ENCODE results near the gene FERMT1. TPM values are rescaled to one million over a fixed set of nuclear protein-coding genes. Genes with fewer than 3 reads are reported as not detected.
"Not testable (repeated sequence)": the region's sequence is repeated elsewhere in the genome, so short reads cannot be mapped to it uniquely, and the experiment has no call there.

Gene FERMT1
- total RNA-seq, 1 donor from 2014 or later, result 1.1 TPM

DNA sequence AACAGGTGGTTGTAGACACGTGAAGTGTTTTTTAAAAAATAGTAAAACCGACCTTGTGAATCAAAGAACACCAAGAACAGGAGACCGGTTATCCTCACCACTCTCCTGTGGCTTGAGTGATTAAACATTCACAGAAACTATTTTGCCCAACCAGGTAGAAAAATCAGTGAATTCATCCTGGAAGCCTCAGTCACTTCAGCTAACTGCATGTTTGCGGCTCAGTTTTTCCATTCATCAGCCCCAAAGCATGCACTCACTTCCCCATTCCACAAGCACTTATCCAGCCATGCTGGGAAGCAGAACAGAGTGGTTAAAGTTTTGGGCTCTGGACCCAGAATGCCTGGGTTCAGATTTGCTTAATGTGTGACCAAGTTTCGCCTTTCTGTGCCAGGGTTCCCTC is 71.3 kb downstream of the FERMT1 start:
- intact Hi-C loops (cut with micrococcal nuclease), result no loop called here
- DNase-seq (no peak), ATAC-seq (no peak)

DNA sequence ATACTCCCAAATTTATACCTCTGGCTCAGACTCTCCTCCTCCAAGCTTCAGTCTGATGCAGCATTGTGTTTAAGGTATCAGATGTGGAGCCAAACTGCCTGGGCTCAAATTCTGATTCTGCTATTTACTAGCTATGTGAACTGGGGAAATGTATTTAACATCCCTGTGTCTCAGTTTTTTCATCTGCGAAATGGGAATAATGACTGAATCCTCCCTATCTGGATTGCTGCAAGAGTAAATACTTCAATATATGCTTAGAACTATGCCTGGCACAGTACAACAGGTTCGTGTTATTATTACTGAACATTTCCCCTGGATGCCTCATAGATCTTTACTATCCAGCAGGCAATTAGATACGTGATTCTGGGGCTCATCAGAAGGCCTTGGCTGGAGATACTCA is 74.4 kb downstream of the FERMT1 start:
- ATAC-seq, result no peak
- no peak for DNase-seq
- intact Hi-C loops (cut with micrococcal nuclease), result no loop called here

- ATAC-seq (no peak), DNase-seq (no peak)
- intact Hi-C loops (cut with micrococcal nuclease), result no loop called here
Measured at GRCh38 chr20:6046432-6046831, 76.4 kb downstream of the FERMT1 start.

GRCh38 chr20:6045566-6045965 is 77.3 kb downstream of the FERMT1 start:
- intact Hi-C loops (cut with micrococcal nuclease), result no loop called here
- DNase-seq (no peak), ATAC-seq (no peak)

DNA sequence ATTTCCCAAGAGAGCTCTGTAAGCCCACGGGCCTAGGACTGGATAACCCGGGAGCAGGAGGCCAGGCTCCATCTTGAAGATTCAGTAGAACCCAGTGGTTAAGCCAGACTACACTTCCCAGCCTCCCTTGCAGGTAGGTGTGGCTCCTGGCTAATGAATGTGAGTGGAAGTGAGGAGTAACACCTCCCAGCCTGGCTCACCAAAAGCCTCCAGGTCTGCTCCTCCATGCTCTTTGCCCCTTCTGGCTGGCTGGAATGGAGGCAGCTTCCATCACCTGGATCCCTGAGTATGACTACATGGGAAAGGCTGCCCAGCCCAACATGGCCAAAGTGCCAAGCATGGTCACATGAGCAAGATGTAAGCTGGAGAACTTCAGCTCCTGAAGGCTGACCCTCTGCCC is 78.7 kb downstream of the FERMT1 start:
- no peak for DNase-seq
- intact Hi-C loops (cut with micrococcal nuclease), result no loop called here
- ATAC-seq, result no peak

DNA sequence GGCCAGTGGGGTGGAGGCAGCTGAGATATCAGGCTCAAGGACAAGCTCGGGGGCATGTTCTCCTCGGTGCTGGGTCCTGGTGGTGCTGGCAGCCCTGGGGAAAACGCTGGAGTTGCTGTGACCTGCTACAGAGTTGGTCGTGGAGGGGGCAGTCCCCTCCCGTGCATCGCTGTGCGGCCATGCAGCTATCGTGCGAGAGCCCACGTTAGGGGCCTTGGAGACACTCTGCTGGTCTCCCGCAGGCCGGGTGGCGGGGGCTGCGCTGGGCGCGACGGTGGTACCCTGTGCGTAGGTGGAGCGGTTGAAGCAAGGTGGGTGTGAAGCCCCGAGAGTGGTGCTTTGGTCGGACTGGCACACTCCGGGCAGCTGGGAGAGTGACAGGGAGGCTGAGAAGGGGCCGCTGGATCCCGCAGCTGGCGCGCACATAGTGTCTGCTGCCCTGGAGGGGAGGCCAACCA is 81.0 kb downstream of the FERMT1 start:
- intact Hi-C loops (cut with micrococcal nuclease), result no loop called here
- DNase-seq (no peak), ATAC-seq (no peak)

GRCh38 chr20:6040958-6041807 is 81.6 kb downstream of the FERMT1 start:
- intact Hi-C loops (cut with micrococcal nuclease), result no loop called here
- DNase-seq (no peak), ATAC-seq (no peak)

GRCh38 chr20:6040540-6040939 is 82.3 kb downstream of the FERMT1 start:
- DNase-seq, result no peak
- intact Hi-C loops (cut with micrococcal nuclease), result no loop called here
- ATAC-seq, result no peak

DNA sequence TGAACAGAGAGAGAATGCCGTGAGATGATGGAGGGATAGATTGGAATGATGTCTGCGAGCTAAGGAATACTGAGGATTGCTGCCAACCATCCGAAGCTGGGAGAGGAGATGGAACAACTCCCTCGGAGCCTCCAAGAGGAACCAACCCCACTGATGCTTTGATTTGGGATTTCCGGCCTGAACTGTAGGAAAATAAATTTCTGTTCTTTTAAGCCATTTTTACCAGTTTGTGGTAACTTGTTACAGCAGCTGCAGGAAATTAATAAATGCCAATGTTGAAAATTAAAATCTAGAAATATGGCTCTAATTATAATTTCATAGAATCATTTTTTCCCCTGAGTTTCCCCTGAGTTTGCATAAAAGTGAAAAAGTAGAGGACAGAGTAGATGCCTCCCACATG is 83.1 kb downstream of the FERMT1 start:
- no peak for ATAC-seq
- intact Hi-C loops (cut with micrococcal nuclease), result no loop called here

GRCh38 chr20:6038256-6038655 is 84.6 kb downstream of the FERMT1 start:
- peak; percentile 79 for ATAC-seq
- intact Hi-C loops (cut with micrococcal nuclease), result no loop called here

More for the DNA sequence above, 83.1 kb downstream of the FERMT1 start:
- DNase-seq, result no peak

DNA sequence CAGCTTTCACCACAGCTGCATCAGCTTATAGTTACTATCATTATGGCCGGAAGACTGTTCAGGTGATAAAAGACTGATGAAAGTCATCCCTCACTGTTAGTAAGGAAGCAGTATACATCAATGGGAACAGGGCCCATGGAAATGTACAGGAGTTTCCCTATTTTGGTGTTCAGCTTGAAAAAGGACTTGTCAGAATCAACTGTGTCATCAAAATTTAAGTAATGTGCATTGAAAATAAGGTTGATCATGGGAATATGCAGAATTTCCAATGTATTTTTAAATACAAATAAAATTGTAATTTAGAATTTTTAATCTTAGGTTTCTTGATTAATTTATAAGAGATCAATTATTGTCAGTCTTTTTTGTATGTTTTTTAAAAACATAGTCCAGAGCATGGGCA is 85.7 kb downstream of the FERMT1 start:
- intact Hi-C loops (cut with micrococcal nuclease), result no loop called here
- ATAC-seq, result no peak
- DNase-seq, result no peak

More at GRCh38 chr20:6038256-6038655, 84.6 kb downstream of the FERMT1 start:
- DNase-seq, result peak; percentile 71

GRCh38 chr20:6036213-6036612 is 86.6 kb downstream of the FERMT1 start:
- intact Hi-C loops (cut with micrococcal nuclease), result no loop called here
- DNase-seq, result no peak

DNA sequence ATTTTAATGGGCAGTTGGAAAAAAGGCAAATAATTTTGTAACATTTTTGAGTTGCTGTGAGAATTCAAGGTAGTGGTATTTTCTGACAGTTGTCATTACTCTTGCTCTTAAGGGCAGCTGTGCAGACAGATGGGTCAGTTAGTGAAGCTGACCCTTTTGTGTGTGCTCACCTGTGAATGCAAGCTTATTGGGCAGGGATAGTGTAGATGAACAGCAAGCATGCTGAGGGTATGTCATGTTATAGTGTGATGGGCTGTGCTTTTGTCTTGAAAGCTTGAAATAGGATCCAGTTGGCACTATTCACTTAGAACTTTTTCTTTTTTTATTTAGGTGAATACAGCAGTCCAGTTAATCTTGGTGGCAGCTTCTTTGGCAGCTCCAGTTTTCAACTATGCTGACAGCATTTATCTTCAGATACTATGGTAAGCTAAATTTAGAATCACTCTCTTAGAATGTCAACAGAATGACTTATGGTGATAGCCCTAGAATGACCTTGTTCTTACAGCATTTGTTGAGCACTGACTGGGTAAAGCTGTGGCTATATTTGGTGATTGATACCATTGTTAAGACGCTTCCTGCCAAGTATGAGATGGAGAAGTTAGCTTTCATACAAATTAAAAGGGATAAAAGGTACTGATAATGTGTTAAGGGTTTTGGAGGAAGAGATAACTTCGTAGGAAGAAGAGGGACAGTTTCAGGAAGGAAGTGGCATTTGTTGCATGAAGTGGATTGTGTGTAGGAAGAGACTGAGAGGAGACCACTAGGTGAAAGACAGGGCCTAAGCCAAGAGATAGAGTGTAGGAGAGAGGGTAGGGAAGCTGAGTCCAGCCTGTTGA is 88.5 kb downstream of the FERMT1 start:
- peak; percentile 88 for ATAC-seq
- DNase-seq, result no peak
- intact Hi-C loops (cut with micrococcal nuclease), result no loop called here

More at GRCh38 chr20:6036213-6036612, 86.6 kb downstream of the FERMT1 start:
- ATAC-seq, result no peak

DNA sequence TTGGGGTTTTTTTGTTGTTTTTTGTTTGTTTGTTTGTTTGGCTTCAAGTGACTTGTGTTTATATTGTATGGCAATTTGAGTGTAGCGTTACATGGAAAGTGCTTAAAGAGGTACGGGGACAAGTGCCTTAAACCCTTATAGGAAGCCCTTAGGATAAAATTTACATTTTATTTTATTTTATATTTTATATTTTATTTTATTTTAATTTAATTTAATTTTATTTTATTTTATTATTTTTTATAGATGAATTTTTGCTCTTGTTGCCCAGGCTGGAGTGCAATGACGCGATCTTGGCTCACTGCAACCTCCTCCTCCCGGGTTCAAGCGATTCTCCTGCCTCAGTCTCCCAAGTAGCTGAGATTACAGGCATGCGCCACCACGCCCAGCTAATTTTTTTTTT is 89.9 kb downstream of the FERMT1 start:
- intact Hi-C loops (cut with micrococcal nuclease); DNase-seq: not testable (repeated sequence)

DNA sequence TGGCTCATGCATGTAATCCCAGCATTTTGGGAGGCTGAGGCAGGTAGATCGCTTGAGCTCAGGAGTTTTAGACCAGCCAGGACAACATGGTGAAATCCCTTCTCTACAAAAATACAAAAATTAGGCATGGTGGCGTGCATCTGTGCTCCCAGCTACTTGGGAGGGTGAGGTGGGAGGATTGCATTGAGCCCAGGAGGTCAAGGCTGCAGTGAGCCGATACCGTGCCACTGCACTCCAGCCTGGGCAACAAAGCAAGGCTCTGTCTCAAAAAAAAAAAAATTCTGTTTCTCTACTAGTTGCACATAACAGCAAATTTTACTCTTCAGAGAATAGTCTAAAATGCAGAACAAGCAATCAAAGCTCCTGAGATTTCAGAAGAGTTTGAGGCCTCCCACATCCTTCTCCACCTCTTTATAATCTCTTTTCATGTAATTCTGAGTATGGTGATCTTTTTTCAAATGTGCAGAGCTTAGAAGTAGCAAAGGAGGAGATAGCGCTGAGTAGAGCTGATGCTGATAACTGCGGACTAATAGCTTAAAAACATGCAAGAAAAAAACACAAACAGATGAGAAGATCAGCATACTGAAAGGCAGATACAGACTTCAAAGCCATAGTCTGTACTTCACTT is 92.3 kb downstream of the FERMT1 start:
- intact Hi-C loops (cut with micrococcal nuclease), result no loop called here
- no peak for ATAC-seq
- DNase-seq, result no peak

More for the DNA sequence above, 89.9 kb downstream of the FERMT1 start:
- not testable (repeated sequence) for ATAC-seq

GRCh38 chr20:6029538-6029937 is 93.3 kb downstream of the FERMT1 start:
- ATAC-seq, result no peak
- intact Hi-C loops (cut with micrococcal nuclease), result no loop called here
- DNase-seq, result no peak

- ATAC-seq (no peak), DNase-seq (no peak)
- intact Hi-C loops (cut with micrococcal nuclease), result no loop called here
Measured at GRCh38 chr20:6028818-6029217, 94.0 kb downstream of the FERMT1 start.

- peak; percentile 61 for ATAC-seq
- intact Hi-C loops (cut with micrococcal nuclease), result no loop called here
- no peak for DNase-seq
Measured at GRCh38 chr20:6026051-6026450, 96.8 kb downstream of the FERMT1 start.

All from left ventricle myocardium superior (tissue), 1 donor.